Fibroblast of the aortic adventitia (primary cell): ENCODE results near the gene CNNM3. TPM values are rescaled to one million over a fixed set of nuclear protein-coding genes. Genes with fewer than 3 reads are reported as not detected.
A peak's percentile ranks its signal among the peaks of the same experiment; 100 is the strongest.

Experiments used
- DNase-seq: peaks from one replicate; pipeline ENCODE4 v3.0.0-alpha.2; 2010; ENCODE audit warnings: low read depth
- H3K4me3 ChIP-seq: 2 replicates; pipeline ENCODE4 v1.5.1; 2011; ENCODE audit warnings: low read depth, mild to moderate bottlenecking, control low read depth, low read length, moderate library complexity
- total RNA-seq: library from RNA; depleted of rRNA; stranded (reverse); fragments of >200 nt; gene quantifications from 2 replicates; pipeline ENCODE4 v1.2.3, GENCODE V29; 2012; ENCODE audit warnings: low replicate concordance
- TF ChIP-seq, protein P1 (sequence below): IDR thresholded peaks from 2 replicates; pipeline ENCODE4 v1.5.1; 2011; ENCODE audit warnings: mild to moderate bottlenecking, low read length, control low read depth, inconsistent platforms; ENCODE audit not compliant: insufficient read depth

The CNNM3 gene
- total RNA-seq, 1 donor: 6.9 TPM

DNA sequence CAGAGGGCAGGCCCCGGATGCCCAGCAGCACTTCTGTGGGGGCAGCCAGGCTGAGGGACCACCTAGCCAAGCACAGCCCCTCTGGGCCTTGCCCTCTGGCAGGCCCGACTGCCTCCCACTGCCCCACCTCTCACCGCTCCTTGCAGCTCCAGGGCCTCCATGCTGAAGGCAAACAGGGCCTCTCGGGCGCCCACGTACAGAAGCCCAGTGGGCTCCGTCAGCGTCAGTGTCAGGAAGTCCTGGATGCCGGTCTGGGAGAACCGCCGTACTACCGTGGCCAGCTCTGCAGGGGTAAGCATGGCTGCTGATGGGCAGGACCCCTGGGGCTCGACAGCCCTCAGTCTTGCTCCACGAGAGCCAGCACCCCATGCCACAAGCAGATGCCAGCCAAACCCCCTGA is 50.1 kb downstream of the CNNM3 start:
- TF ChIP-seq, protein P1, sequence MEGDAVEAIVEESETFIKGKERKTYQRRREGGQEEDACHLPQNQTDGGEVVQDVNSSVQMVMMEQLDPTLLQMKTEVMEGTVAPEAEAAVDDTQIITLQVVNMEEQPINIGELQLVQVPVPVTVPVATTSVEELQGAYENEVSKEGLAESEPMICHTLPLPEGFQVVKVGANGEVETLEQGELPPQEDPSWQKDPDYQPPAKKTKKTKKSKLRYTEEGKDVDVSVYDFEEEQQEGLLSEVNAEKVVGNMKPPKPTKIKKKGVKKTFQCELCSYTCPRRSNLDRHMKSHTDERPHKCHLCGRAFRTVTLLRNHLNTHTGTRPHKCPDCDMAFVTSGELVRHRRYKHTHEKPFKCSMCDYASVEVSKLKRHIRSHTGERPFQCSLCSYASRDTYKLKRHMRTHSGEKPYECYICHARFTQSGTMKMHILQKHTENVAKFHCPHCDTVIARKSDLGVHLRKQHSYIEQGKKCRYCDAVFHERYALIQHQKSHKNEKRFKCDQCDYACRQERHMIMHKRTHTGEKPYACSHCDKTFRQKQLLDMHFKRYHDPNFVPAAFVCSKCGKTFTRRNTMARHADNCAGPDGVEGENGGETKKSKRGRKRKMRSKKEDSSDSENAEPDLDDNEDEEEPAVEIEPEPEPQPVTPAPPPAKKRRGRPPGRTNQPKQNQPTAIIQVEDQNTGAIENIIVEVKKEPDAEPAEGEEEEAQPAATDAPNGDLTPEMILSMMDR: no peak
- no peak for DNase-seq
- no peak overlapping the region for H3K4me3 ChIP-seq

DNA sequence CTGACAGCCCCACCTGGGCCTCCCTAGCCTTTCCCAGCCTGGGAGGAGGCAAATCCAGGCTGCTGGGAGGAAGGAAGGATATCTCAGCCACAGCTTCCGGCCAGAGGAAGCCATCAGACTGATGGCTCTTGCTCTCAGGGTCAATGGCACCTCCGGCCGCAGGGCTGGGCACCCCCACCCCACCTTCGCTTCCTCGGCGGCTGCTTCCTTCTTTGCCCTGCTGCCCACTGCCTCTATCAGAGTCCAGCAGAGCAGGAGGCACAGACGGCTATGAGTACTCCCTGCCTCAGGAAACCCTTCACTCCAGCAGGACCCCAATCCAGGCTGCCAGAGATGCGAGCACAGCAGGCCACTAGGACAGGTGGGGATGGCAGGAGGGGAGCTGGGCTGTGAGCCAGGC is 50.5 kb downstream of the CNNM3 start:
- DNase-seq: no peak
- TF ChIP-seq, protein P1: no peak
- H3K4me3 ChIP-seq: peak overlapping the region; percentile 84

DNA sequence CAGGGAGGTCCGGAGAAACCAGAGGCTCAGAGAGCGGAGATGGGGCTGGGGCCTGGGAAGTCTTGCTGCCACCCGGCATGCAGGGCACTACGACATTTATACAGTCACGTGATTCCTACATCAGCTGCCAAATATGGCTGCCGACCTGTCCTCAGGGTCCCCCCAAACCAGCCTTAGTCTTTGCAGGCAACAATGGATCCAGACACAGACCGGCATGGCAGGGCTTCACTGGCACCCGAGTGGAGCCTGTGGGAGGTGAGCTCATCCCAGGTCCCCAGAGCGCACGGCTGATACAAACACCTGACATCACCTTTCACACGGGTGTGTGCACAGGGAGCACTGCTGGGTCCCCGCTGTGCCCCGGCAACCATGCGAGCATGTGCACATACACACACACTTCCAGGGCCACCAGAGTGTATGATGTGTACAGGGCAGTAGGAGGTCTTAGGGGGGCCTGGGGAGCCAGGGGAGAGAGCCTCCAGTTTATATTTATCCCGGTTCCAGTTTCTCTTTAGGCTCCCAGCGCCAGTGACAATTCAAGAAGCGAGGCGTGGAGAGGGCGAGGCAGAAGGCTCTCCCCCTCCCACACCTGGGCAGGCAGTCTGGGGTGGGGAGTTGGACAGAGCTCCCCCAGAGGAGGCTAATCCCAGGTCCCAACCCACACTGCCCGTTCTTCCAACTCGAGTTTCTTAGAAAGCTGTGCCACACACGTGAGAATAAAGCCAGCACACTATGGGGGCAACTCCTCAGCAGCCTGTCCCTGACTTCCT is 51.1 kb downstream of the CNNM3 start:
- H3K4me3 ChIP-seq: peak overlapping the region; percentile 84
- no peak for DNase-seq
- TF ChIP-seq, protein P1: no peak

DNA sequence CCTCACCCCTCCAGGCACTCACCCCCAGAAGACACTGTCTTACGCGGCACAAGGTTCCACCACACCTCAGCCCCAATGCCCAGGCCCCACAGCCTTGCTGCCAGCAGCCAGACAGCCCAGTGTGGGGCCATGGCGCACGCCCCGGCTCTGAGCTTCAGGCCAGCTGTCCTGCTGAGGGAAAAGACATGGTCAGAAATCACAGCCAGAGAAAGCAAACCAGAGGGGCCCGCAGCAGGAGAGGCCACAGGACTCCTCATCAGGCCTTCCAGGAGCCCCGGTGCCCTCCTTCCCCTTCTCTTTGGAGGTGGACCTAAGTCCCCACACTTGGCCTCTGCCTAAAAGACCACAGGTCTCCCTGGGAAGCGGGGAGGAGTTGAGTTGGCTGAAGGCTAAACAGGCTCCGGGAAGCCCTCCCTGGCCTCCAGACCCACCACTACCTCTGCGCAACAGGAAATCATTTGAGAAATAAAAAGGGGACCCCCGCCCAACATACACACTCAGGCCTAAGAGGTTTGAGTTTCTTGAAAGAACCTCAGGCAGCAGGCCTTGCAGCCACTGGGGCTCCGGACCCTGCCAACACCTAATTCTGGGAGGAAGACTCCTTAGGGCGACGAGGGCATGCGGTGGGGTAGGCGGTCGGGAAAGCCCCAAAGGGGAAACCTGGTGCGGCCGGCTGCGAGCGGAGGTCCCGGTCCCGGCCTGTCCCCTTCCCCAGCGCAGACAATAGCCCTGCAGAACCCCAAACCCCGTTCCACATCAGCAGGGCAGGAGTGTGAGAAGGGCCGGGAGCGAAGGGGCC is 51.9 kb downstream of the CNNM3 start:
- TF ChIP-seq, protein P1: no peak
- H3K4me3 ChIP-seq: peak overlapping the region; percentile 84
- peak; percentile 27 for DNase-seq

DNA sequence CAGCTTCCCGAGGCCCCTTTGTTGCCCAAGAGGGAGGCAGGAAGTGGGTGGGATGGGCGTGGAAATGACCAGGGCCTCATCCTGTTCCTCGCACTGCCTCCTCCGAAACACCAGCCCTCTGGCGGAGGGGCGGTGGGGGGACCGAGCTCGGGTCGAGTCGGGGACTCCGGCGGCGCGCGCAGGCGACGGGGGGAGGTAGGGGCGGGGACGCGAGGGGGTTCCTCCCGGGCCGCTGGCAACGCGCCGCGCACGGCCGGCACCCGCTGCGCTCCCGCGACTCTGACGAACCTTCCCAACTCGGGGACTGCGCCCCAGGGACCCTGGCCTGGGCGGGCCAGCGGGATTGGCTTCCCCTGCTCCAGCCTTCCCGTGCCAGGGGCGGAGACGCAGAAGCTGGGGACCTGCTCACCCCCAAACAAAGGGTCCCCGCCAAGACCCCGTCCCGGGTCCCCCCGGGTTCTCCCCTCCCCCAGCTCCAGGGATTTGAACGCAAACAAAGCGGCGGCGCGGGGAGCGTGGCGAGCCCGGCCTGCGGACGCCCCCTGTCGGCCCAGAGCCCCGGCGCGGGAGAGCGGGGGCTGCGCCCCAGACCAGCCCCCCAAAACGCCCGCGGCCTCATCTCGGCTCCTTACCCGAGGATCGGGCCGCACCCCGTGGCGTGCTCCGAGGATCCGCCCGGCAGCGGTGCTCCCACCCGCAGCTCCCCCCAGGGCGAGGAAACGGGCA is 52.6 kb downstream of the CNNM3 start:
- DNase-seq: peak; percentile 88
- H3K4me3 ChIP-seq: peak overlapping the region; percentile 84

DNA sequence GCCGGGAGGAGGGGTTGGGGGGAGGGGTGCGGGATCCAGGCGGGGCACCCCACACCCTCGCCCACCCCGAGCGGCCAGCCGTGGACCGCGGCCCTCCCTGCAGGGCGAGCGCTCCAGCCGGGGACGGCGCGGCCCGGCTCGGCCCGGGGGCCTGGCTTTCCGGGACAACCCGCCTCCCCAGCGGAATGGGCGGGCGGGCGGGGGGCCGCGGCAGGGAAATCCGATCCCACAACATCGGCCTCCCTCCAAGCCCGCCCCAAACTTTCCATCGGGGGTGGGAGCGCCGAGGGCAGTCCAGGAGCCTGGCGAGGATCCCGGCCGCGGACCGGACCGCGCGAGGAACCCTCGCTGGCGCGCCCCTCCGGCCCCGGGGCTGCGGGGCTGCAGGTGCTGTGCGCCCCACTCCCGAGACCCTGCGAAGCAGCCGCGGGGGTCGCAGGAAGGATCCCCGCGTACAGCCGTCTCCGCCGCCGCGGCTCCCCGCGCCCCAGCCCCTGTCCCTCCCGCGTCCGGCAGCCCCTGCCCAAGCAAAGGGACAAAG is 53.3 kb downstream of the CNNM3 start:
- TF ChIP-seq, protein P1: no peak
- peak; percentile 73 for DNase-seq

More for the DNA sequence above, 52.6 kb downstream of the CNNM3 start:
- TF ChIP-seq, protein P1: peak; percentile 41

More for the DNA sequence above, 53.3 kb downstream of the CNNM3 start:
- H3K4me3 ChIP-seq: peak overlapping the region; percentile 84
